Activated naive CD8-positive, alpha-beta T cell treated with anti-CD3 and anti-CD28 coated beads, Interleukin-2, amount 10 ng/mL, durations not matched to agents 7 days and 5 days (primary cell): Measurements from ENCODE around the gene PLA2R1. TPM values are rescaled to one million over a fixed set of nuclear protein-coding genes. Genes with fewer than 3 reads are reported as not detected.

Experiments used
- ATAC-seq: fragments of 150-1000 bp; cut with Tn5 transposase; one replicate; pipeline ENCODE4 v1.10.0; 2021; ENCODE audit warnings: low read depth, moderate library complexity
- POLR2A ChIA-PET: fragments of 350-600 bp; sonication (Branson Sonifier 250); formaldehyde crosslinking; loops from one replicate; lab custom pipeline; 2021; ENCODE audit warnings: antibody characterized with exemption; lab: Charles Lee
- DNase-seq: peaks from one replicate; pipeline ENCODE4 v3.0.0; 2021
- H3K27ac Mint-ChIP-seq: one replicate; pipeline ENCODE4 v1.8.0; 2022; ENCODE audit warnings: mild to moderate bottlenecking, mixed read lengths
- H3K27me3 Mint-ChIP-seq: one replicate; pipeline ENCODE4 v1.8.0; 2022; ENCODE audit warnings: mild to moderate bottlenecking, moderate library complexity, mixed read lengths
- H3K36me3 Mint-ChIP-seq: one replicate; pipeline ENCODE4 v1.8.0; 2021; ENCODE audit warnings: mild to moderate bottlenecking, mixed read lengths
- H3K4me1 Mint-ChIP-seq: one replicate; pipeline ENCODE4 v1.8.0; 2021; ENCODE audit warnings: mixed read lengths
- H3K4me3 Mint-ChIP-seq: one replicate; pipeline ENCODE4 v1.8.0; 2022; ENCODE audit warnings: mild to moderate bottlenecking, moderate library complexity, mixed read lengths
- H3K9me3 Mint-ChIP-seq: one replicate; pipeline ENCODE4 v1.8.0; 2021; ENCODE audit warnings: mixed read lengths
- total RNA-seq, 2 experiments: library from RNA; stranded (reverse); gene quantifications; one replicate each; pipeline ENCODE4 v1.2.3, GENCODE V29; 2021

Gene PLA2R1
- total RNA-seq, 2 experiments from 2014 or later: not detected

DNA sequence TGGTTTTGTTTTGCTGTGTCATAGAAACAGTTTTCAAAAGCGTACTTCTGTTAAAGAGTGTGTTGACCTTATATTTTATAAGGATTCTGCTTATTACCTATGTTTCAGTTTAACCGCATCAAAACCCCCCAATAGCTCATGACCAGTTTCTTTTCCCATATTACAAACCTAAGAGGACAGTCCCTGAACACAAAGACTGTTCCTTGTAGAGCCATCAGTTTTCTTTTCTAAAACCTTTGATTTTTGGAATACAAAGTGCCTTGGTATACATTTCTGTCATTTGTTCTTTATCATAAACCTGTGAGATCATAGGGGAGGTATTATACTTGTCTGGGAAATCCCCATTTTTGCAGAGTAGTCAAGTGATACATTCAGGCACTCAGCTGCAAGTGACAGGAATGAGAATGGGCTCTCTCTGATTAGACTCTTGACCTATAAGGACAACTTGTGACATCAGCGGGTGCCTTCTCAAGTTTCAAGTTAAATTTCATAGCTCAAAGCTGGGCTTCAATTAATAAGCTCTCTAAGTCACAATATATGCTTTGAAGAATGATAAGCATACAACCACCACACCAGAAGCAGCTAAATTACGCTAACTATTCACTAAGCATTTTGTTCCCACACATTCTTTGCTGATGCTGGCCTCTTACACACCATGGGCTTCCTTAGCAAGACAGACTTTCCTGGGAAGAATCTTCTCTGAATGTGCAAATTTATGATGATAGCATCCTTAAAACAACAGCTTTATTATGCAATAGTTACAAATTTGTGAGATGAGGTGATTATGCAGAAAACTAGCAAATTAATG lies 167.0 kb downstream of the PLA2R1 start:
- DNase-seq: no peak
- ATAC-seq: no peak
- Mint-ChIP-seq H3K27ac (no peak overlapping the region), H3K27me3 (no peaks in the 10 kb centered on the region), H3K9me3 (no peaks in the 10 kb centered on the region), H3K4me3 (no peak overlapping the region), H3K36me3 (peaks cover 21% of the 10 kb centered on the region), H3K4me1 (peaks cover 11% of the 10 kb centered on the region)
- POLR2A ChIA-PET: interaction anchor here (0.6 to 1.2 kb wide), 2 partner anchors 9 to 116 kb away, joined by 3 to 7 read pairs; partner anchors contain the start of gene LY75

DNA sequence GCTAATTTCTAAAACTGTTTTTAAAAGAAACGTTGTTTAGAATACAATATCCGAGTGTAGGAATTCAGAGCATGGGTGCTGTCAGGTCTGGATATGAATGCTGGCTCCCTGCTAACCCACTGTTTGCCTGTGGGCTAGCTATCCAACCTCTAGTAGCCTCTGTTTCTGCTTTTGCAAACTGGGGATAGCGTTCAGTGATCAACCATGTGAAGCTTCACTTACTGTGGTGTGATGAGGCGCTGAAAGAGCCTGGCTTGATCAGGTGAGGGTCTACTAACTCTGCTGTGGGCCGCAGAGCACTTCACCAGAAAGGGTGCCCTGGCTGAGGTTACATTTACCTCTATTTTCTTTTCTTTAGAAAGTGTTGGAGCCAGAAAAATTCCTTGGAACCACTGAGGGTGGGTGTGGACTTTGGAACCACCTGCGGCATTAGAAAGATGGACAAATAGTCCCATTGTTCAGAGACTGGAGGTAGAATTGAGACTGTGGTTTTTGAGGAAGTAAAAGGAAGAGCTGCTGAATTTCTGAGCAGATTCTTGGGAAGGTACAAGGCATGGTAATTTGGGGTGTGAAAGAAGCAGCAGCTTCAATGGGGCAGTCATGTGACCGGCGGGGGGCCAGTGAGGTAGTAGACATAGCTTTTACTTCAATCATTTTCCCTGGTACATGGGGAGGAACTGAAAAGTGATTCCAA lies 168.1 kb downstream of the PLA2R1 start:
- H3K27ac Mint-ChIP-seq: no peak overlapping the region
- no peaks in the 10 kb centered on the region for H3K27me3 Mint-ChIP-seq
- ATAC-seq (no peak), DNase-seq (no peak)
- peaks cover 9% of the 10 kb centered on the region for H3K4me1 Mint-ChIP-seq
- peaks cover 26% of the 10 kb centered on the region for H3K36me3 Mint-ChIP-seq
- no peak overlapping the region for H3K4me3 Mint-ChIP-seq
- H3K9me3 Mint-ChIP-seq: no peaks in the 10 kb centered on the region
- POLR2A ChIA-PET: interaction anchor here (1.2 kb wide), 1 partner anchor 10 kb away, joined by 7 read pairs; the partner anchor contains the start of gene LY75

DNA sequence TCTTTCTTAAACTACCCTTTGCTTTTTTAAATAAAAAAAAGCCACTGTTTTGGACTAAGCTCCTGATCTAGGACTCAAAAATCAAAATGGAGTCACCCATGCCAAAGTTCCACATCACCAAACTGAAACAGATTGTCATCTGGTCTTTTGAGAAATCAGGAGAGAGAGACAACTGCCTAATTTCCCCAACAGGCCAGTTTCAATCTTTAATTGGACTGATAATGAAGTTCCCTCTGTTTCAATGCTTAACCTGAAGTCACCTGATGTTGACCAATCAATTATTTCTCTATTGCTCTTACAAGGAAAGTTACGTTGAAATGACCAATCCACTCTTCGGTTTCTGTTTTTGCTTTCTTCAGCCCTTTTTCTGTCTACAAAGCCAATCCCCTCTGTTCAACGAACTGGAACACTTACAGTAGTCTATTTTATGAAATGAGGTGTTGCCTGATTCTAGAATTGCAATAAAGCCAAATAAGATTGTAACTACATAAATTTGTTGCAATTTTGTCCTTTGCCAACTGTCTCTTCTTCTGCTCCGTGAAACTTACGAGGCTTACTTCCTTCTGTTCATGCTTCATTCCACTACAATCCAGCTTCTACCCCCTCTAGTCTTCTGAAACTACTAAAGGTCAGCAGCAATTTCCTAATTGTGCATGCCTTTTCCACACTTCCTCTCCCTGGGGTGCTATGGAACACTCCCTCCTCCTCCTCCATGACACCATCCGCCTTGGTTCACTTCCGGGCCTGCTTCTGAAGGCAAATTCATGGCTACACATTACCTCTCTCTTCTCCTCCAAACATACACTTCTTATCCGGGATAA lies 169.2 kb downstream of the PLA2R1 start:
- no peaks in the 10 kb centered on the region for H3K9me3 Mint-ChIP-seq
- peaks cover 28% of the 10 kb centered on the region for H3K36me3 Mint-ChIP-seq
- H3K27me3 Mint-ChIP-seq: no peaks in the 10 kb centered on the region
- no peak for ATAC-seq
- POLR2A ChIA-PET: interaction anchor here (0.6 kb wide), 1 partner anchor 14 kb away, joined by 3 read pairs; no protein-coding TSS in a partner anchor
- DNase-seq: no peak
- no peak overlapping the region for H3K27ac Mint-ChIP-seq
- no peak overlapping the region for H3K4me3 Mint-ChIP-seq
- peaks cover 9% of the 10 kb centered on the region for H3K4me1 Mint-ChIP-seq

DNA sequence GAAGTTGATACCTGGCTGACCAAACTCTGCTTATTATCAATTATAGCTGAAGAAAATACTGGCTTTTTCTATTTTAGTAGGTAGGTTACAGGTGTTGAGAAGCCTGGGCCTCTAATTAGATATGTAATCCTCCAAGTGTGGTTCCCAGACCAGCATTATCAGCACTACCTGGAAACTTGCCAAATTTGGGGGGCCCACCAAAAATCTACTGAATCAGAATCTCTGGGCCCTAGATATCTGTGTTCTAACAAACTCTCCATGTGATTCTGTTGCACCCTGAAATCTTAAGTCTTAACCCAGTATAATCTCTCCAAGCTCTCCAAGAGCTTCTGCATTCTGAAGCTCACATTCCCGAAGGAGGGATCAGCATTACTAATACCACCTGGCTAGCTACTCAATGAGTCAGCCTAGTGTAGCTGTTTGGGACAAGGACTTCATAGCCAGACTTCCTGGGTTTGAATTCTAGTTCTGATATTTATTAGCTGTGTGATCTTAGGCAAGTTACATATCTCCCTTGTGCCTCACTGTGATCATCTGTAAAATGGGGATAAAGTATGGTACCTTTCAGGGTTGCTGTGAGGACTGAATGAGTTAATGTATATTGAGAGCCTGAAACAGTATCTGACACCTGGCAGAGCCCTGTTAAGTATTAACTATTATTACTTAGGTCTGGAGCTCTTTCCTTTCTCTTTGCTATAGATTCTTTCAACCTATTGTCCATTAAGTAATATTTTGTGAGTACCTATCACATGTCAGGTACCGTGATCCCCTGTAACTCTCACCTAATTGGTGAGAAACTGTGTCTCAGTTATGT lies 170.3 kb downstream of the PLA2R1 start:
- Mint-ChIP-seq H3K36me3 (peaks cover 25% of the 10 kb centered on the region), H3K4me1 (peaks cover 7% of the 10 kb centered on the region), H3K9me3 (no peaks in the 10 kb centered on the region), H3K4me3 (no peak overlapping the region), H3K27ac (no peak overlapping the region), H3K27me3 (no peaks in the 10 kb centered on the region)
- POLR2A ChIA-PET: interaction anchor here (0.6 kb wide), 1 partner anchor 13 kb away, joined by 3 read pairs; no protein-coding TSS in a partner anchor
- DNase-seq: no peak
- ATAC-seq: no peak

DNA sequence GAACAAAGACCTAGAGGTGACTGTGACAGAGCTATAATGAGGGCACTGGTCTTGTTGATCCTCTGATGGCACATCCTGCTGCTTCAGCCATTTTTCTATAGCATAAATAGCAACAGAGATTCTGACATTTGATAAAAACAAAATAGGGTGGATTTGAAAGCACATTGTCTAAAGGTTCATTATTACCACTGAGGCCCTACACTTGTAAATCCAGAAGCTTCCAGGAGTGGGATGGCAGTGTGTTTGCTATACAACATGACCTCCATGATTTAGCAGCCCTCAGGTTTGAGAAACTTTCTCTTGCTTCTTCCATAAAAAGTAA lies 171.2 kb downstream of the PLA2R1 start:
- no peak for ATAC-seq
- H3K27me3 Mint-ChIP-seq: no peaks in the 10 kb centered on the region
- peaks cover 28% of the 10 kb centered on the region for H3K36me3 Mint-ChIP-seq
- H3K4me3 Mint-ChIP-seq: no peak overlapping the region
- peaks cover 6% of the 10 kb centered on the region for H3K4me1 Mint-ChIP-seq
- H3K27ac Mint-ChIP-seq: no peak overlapping the region
- DNase-seq: no peak
- H3K9me3 Mint-ChIP-seq: no peaks in the 10 kb centered on the region
- POLR2A ChIA-PET: interaction anchor here (0.6 kb wide), 1 partner anchor 1103 kb away, joined by 3 read pairs; no protein-coding TSS in a partner anchor

DNA sequence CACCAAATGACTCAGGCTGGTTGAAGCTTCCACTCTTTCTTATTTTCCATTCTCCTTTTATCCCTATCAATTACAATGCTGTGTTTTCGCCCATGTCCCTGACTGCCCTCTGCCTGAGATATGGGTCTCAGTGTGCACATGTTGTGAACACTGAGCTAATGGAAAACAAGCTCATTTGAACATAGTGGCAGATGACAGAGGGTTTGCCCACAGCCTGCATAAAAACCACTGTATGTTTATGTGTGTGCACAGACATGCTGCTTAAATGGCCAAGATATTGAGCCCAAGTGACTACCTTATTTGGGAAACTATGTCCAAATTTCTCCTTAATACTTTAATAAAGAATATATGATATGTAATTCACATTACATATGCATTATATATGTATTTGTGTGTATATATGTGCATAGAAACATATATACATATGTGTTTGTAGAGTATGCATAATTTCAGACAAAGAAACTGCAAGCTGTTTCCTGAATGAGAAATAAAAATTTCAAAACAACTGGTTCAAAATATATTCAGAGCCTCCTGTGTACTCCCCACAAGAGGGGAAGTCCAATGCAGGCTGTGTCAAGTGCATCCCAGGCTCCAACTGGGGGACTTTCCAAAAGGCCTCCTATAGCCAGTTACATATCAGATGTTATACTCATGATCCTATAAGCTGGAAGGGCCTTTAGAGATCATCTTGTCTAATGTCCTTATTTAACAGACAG lies 171.7 kb downstream of the PLA2R1 start:
- H3K4me1 Mint-ChIP-seq: peaks cover 6% of the 10 kb centered on the region

DNA sequence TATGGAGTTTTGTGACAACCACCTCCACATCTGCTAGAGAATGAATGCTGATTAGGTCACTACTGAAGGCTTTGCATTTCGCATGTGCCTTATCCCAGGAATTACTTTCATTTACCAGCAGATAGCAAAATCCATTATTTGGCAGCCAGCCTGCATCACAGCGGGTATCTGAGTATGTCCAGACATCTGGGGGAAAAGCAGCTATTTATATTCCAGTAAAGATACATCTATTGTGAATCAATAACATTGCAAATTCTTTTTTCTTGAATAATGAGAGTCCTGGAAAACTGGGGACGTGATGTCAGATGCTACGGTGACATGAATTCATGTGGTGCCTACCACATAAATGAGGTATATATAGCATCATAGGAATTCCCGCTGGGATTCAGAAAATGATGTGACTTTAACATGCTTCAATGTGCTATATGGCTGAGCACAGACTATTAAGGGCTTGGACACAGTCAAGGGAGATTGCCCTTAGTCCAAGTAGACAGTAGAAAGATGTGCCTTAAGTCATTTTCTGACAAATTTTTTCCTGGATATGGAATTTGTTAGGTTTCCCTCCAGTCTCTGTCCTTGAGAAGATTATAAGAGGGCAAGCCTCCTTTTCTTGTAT lies 180.2 kb downstream of the PLA2R1 start:
- Mint-ChIP-seq H3K9me3 (no peaks in the 10 kb centered on the region), H3K36me3 (peaks cover 25% of the 10 kb centered on the region), H3K27me3 (no peaks in the 10 kb centered on the region), H3K4me3 (no peak overlapping the region), H3K4me1 (peaks cover 3% of the 10 kb centered on the region), H3K27ac (no peak overlapping the region)
- ATAC-seq (no peak), DNase-seq (no peak)
- POLR2A ChIA-PET: no interaction called here

More for the DNA sequence above, 171.7 kb downstream of the PLA2R1 start:
- Mint-ChIP-seq H3K4me3 (no peak overlapping the region), H3K36me3 (peaks cover 29% of the 10 kb centered on the region), H3K9me3 (no peaks in the 10 kb centered on the region), H3K27ac (no peak overlapping the region), H3K27me3 (no peaks in the 10 kb centered on the region)
- DNase-seq: no peak
- no peak for ATAC-seq
- POLR2A ChIA-PET: interaction anchor here (0.6 to 0.9 kb wide), 2 partner anchors 14 to 1104 kb away, joined by 3 read pairs; partner anchors contain the start of gene LY75

Other genes starting within 250 kb of the PLA2R1 start
- gene LY75, start 157.9 kb downstream of the PLA2R1 start, total RNA-seq: 10 to 100 TPM; 29.7 to 34.7 TPM
- gene ITGB6, start 137.7 kb upstream of the PLA2R1 start, total RNA-seq: not detected